ENCODE results near the gene CEP41.
A peak's percentile ranks its signal among the peaks of the same experiment; 100 is the strongest.
"Not testable (repeated sequence)": the region's sequence is repeated elsewhere in the genome, so short reads cannot be mapped to it uniquely, and the experiment has no call there.

The CEP41 gene

DNA sequence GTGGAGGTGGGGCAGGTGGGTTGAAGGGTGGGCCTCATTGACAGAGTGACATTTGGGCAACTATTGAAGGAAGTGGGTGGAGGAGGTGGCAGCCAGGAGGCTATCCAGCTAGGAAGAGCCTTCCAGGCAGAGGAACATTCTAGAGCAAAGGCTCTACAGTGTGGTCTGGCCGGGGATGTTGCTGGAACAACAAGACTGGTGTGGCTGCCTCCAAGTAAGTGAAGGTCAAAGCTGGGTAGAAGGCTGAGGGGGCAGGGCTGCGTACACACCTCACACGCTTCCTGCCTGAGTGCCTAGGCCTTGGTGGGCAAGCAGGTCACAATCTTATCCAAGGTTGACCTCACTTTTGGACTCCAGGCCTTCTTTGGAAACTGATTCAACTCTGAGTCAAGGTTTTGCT lies 53.9 kb downstream of the CEP41 start:
- no peak for DNase-seq

DNA sequence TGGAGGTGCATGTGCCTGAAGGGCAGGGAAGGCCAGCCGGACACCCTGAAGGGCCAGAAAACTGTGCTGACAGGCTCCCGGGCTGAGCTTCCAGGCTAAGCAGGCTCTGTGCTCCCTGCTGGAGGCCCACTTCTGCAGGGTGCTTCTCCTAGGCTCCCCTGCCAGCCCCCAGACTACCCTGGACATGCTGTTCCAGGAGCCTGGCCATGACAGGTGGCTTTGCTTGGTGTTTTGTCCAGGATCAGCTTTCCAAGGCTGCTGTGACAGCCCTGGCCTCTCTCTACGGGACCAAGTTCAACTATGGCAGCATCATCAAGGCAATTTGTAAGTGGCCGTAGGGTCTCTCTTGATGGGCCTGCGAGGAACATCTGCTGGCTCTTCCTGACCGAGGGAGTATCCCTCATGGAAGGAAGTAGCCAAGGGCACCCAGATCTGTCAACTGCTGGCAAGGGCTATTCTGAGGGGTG lies 55.2 kb downstream of the CEP41 start:
- no peak for DNase-seq

DNA sequence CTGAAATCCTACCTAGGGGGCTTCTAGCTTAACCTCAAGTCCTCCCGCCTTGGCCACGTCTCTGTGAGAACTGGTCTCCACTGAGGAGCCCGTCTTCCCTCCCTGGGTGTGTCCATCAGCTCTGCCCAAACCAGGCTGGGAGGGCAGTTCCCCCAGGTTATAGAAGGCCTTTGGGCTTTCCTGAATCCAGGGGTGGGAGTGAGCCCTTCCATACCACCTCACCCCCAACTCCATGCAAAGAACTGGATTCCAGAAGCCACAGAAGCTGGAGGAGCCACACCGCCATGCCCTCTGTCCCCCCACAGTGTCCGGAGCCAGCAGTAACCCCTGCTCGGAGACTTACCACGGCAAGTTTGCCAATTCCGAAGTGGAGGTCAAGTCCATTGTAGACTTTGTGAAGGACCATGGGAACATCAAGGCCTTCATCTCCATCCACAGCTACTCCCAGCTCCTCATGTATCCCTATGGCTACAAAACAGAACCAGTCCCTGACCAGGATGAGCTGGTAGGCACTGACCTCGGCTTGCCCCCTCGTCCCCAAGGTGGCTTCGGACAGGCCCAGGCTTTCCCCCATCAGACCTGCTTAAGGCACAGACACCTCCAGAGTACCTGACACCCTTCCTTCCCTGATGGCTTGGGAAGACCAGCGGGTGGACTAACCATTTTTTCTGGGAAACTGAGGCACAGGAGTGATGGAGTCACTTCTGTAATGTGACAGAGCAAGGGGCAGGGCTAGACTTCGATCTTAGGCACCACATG lies 55.8 kb downstream of the CEP41 start:
- no peak for DNase-seq

DNA sequence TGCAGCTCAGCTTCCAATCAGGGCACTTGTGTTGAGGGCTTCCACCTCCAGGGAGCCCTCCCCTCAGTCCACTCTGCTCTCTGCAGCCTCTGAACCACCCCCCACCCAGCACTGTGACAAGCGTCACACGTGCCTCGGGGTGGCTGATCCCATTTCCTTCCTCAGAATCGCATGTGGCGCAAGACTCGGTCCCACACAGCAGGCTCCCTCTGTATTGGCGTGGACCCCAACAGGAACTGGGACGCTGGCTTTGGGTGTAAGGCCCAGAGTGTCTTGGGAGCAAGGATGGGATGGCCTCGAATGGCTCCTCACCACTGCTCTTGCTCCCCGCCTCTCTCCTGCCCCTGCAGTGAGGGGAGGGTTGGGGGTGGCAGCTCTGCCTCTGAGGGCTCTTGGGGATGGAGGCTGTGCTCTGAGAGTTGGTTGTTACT lies 56.4 kb downstream of the CEP41 start:
- no peak for DNase-seq

- DNase-seq, result no peak
These were observed 57.4 kb downstream of the CEP41 start for GRCh38 chr7:130383187-130383980.

- DNase-seq, result no peak
These were observed 59.1 kb downstream of the CEP41 start for GRCh38 chr7:130381468-130382312.

GRCh38 chr7:130380861-130381455 lies 59.9 kb downstream of the CEP41 start:
- DNase-seq, result no peak

GRCh38 chr7:130379921-130380860 lies 60.6 kb downstream of the CEP41 start, which contains the start of gene CPA1:
Gene CPA1, plus strand, starts transcription at chr7:130380494. Its CDS starts 27 bp downstream, at chr7:130380521.
- no peak for DNase-seq

DNA sequence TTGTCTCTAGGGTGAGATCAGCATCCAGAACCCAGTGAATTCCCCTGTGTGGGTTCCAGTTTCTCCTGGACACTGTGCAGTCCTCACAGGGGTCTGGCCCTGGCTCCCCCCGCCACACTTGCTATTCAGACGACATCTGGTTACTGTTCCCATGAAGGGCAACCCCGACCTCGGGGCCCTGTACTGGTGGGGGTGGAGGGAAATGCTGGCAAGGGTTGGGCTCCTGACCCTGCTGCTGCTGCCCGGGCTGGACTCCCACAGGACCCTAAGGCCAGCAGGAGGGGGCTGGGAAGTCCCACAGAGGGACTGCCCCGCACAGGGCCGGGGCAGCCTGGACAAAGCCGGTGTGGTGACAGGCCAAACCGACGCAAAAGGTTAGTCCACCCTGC lies 61.3 kb downstream of the CEP41 start:
- no peak for DNase-seq

DNA sequence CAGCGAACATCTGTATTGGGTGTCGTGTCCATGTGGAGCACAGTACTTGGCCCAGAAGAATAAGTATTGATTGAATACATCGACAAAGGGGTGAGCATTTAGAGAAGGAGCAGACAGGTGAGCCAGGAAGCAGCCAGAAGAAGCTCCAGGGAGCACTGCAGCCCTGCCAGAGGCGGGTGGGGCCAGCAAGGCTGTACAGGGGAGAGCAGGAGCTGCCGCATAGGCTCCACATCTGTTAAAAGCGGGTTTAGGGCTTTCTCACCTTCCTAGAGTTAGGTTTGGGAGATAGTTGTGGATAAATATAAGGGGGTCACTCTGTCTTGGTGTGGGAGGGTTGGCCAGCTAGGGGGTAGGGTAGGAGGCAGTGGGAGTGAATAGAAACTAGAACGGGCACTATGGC lies 61.8 kb downstream of the CEP41 start:
- no peak for DNase-seq

- no peak for DNase-seq
These were observed 63.6 kb downstream of the CEP41 start for GRCh38 chr7:130377178-130377577.

DNA sequence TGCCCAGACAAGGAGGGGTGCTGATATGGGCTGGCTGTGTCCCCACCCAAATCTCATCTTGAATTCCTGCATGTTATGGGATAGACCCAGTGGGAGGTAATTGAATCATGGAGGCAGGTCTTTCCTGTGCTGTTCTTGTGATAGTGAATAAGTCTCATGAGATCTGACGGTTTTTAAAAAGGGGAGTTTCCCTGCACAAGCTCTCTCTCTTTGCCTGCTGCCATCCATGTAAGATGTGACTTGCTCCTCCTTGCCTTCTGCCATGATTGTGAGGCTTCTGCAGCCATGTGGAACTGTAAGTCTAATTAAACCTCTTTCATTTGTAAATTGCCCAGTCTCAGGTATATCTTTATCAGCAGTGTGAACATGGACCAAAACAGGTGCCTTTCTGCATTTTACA lies 64.4 kb downstream of the CEP41 start:
- not testable (repeated sequence) for DNase-seq

GRCh38 chr7:130374507-130374906 lies 66.3 kb downstream of the CEP41 start:
- no peak for DNase-seq

- no peak for DNase-seq
These were observed 68.2 kb downstream of the CEP41 start for GRCh38 chr7:130372402-130373165.

GRCh38 chr7:130371046-130371445 lies 69.8 kb downstream of the CEP41 start:
- no peak for DNase-seq

DNA sequence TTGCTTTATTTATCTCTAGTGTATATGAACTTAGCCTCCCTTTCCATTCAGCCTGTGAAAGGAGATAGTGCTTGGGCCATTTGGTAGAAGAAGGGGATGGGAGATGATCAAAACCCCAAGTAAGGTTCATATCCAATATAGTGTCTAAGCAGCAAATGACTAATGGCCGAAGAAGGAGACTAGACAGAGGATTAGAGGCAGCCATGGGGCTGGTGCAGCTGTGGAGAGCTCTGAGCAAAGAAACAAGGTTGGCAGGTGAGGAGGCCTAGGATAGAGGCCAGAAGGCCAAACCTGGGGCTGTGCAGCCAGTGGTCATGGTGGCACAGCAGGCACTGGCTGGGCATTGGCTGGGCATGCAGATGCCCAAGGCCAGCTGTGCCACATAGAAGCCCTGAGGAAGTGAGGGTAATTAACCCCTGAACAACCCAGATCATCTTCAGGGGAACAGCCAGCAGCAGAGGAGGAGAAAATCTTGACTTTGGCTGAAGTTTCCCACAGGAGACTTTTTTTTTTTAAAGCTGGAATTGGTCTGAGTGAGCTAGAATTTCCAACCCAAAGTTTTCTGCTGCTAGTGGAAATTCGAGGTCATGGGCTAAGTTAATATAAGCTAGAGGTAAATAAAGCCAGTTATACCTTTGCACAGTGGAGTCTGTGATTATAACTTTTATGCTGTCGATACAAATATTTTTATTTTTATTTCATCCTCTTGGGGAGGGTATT lies 70.8 kb downstream of the CEP41 start:
- no peak for DNase-seq

- peak; percentile 87 for DNase-seq
These were observed 71.6 kb downstream of the CEP41 start for GRCh38 chr7:130369110-130369711.

- DNase-seq, result no peak
These were observed 72.7 kb downstream of the CEP41 start for GRCh38 chr7:130367836-130368746.

All from NCI-H226 (cell line).